ENCODE data around the gene WSB1.

Gene WSB1

GRCh38 chr17:27362909-27363308, 69.0 kb downstream of the WSB1 start:
- DNase-seq, result no peak

GRCh38 chr17:27363326-27363725, 69.4 kb downstream of the WSB1 start:
- no peak for DNase-seq
